Measurements from ENCODE around the gene ANKHD1. TPM values are rescaled to one million over a fixed set of nuclear protein-coding genes. Genes with fewer than 3 reads are reported as not detected.

ANKHD1 gene
- total and polyA plus RNA-seq, 9 of the 15 experiments (the other 6 are each of a cell fraction or from before 2014, with no cell fraction given) = 38.9 to 138 (median 78.7) TPM

DNA sequence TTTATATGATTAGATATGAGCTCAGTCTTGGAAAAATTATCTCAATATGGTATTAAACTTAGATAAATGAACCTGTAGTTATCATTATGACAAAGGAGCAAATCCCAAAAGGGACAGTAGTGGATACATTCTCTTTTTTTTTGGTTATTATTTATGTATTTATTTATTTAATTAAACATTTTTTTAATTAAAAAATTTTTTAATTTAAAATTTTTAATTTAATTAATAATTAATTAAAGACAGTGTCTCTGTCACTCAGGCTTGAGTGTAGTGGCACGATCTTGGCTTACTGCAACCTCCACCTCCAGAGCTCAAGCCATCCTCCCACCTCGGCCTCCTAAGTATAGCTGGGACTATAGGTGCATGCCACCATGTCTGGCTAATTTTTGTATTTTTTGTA is 15.6 kb downstream of the ANKHD1 start:
- no TSS peak for BruUV-seq (replicated peaks)
- H3K36me3 ChIP-seq (ENCODE audit: control insufficient read depth, insufficient read depth, low read length) = peaks cover 27% of the 10 kb centered on the region; the same call in 1 of the 3 replicates
- FAIRE-seq = no peak
- H3K27me3 ChIP-seq (ENCODE audit: control insufficient read depth in 2 of 2, insufficient read depth in 2 of 2, low read length in 2 of 2) = no peaks in the 10 kb centered on the region
- peaks cover 93% of the 10 kb centered on the region for H3K79me2 ChIP-seq (ENCODE audit: control insufficient read depth, insufficient read depth, low read length)
- ATAC-seq = no peak
- no peaks in the 10 kb centered on the region for H3K9me3 ChIP-seq (replicated peaks; ENCODE audit: control insufficient read depth, insufficient read depth, low read depth, low read length)
- 91% methylated on average over 2 of the region's 2 CpGs for WGBS (ENCODE audit: insufficient coverage, low coverage, missing lambda C conversion rate)
- H3K9me1 ChIP-seq (ENCODE audit: control insufficient read depth, insufficient read depth, low read length) = no peaks in the 10 kb centered on the region
- H3K9ac ChIP-seq (ENCODE audit: insufficient read depth in 1 of 2, low read depth in 2 of 2, low read length in 2 of 2) = no peak overlapping the region
- DNase-seq (ENCODE audit: extremely low read depth in 1 of 4, low spot score in 3 of 4) = no peak
- no peak overlapping the region for H3K4me3 ChIP-seq
- ChIA-PET CTCF (ENCODE audit: low intra/inter-chr PET ratio) (no interaction called here), POLR2A (interaction anchor here (4.1 kb wide), 1 partner anchor 15 kb away, joined by 18 read pairs; the partner anchor contains the start of gene ANKHD1)
- H2AFZ ChIP-seq (ENCODE audit: low read depth, low read length) = no peak overlapping the region
- in situ Hi-C loops (cut with MboI) (no loop called here), intact Hi-C loops (cut with micrococcal nuclease) (no loop called here)
- peaks cover 10 to 11% of the 10 kb centered on the region in 2 experiments; a peak in 3 of 5 replicates for H3K4me1 ChIP-seq (replicated peaks in 1 of 2; ENCODE audit: control insufficient read depth in 2 of 2, insufficient read depth in 2 of 2, low read length in 2 of 2)
- H3K27ac ChIP-seq (ENCODE audit: extremely low read depth, low read depth, low read length) = no peak overlapping the region
- no peak overlapping the region for H3K4me2 ChIP-seq (ENCODE audit: insufficient read depth, low read length)
- TF ChIP-seq ETV6 (IDR thresholded peaks at IDR 0.05; ENCODE audit: borderline replicate concordance in 1 of 2, low read depth in 2 of 2, low read length in 1 of 2) (no peak), ETV6 (CRISPR knock-in tag; IDR thresholded peaks at IDR 0.05; ENCODE audit: borderline replicate concordance) (no peak), SMAD4 (CRISPR knock-in tag; conservative IDR thresholded peaks at IDR 0.05) (no peak), SNRNP70 (optimal IDR thresholded peaks at IDR 0.05; ENCODE audit: low read depth, low read length) (no peak), CHD1 (IDR thresholded peaks at IDR 0.05; ENCODE audit: low read length) (no peak), PHF21A (IDR thresholded peaks at IDR 0.05; ENCODE audit: borderline replicate concordance, low read depth) (no peak), GATA2 (CRISPR knock-in tag; IDR thresholded peaks at IDR 0.05) (no peak), CBX1 (IDR thresholded peaks at IDR 0.05; ENCODE audit: low read depth) (no peak), ZNF584 (CRISPR knock-in tag; IDR thresholded peaks at IDR 0.05; ENCODE audit: low read depth) (no peak), RAD21 (CRISPR knock-in tag; conservative IDR thresholded peaks at IDR 0.05 in 1 of 2, IDR thresholded peaks at IDR 0.05 in 1 of 2) (no peak)
- peaks cover 4% of the 10 kb centered on the region for H4K20me1 ChIP-seq (replicated peaks; ENCODE audit: control insufficient read depth, insufficient read depth, low read length)
